MM.1S (cell line): ENCODE data around the gene GAL.

ENCODE experiments used
- CTCF ChIP-seq: fragments of 300-600 bp; sonication (generic); IDR thresholded peaks from 2 replicates; pipeline ENCODE4 v1.5.1; 2016; ENCODE audit warnings: antibody characterized with exemption, low read length, mixed read lengths
- EZH2 ChIP-seq: fragments of 300-600 bp; sonication (generic); optimal IDR thresholded peaks from 2 replicates; pipeline ENCODE3; 2017; ENCODE audit warnings: low read depth, mild to moderate bottlenecking, antibody characterized with exemption, low read length, mixed read lengths

DNA sequence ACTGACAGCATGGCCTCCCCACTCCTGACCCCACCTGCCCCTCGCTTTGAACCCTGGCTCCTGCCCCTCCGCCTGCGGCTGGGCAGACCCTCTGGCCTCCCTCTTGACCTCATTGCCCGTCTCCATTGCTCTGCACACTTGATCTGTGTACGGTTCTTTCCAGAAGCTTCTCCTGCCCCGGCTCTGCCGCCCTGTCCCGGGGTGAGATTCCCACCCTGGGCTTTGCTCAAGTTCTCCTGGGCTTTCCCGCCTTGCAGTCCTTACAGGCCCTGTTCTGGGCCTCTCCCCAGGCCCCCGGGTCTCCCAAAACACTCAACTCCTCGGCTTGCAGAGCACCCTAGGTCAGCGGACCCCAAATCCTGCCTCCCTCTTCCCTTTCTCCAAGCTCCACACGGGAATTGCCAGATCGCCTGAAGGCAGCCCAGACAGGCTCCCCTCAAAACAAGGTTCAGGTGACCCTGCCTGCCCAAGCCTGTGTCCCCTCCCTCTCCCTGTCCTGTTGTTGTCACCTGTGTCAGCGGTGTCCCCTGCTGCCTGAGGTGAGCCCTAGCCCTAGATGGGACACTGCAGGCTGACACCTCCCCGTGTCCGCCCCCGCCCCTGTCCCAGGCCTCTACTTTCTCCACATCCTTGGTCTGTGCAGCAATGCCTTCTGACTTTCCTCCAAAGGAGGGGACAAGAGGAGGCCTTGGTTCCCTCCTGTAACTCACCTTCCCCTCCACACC is 1.5 kb downstream of the GAL start:
- TF ChIP-seq CTCF (no peak), EZH2 (no peak)
